Fibroblast of villous mesenchyme (primary cell): ENCODE results near the gene CIC. TPM values are rescaled to one million over a fixed set of nuclear protein-coding genes. Genes with fewer than 3 reads are reported as not detected.

ENCODE experiments used
- DNase-seq: peaks from one replicate; pipeline ENCODE4 v3.0.0-alpha.2; 2010; ENCODE audit warnings: low read depth
- H3K4me3 ChIP-seq: 2 replicates; pipeline ENCODE4 v1.5.1; 2011; ENCODE audit warnings: low read depth, mild to moderate bottlenecking, low read length
- CTCF ChIP-seq: IDR thresholded peaks from 2 replicates; pipeline ENCODE4 v1.5.1; 2012; ENCODE audit warnings: low read depth, mild to moderate bottlenecking, low read length; ENCODE audit not compliant: insufficient read depth
- total RNA-seq: library from RNA; depleted of rRNA; stranded (reverse); fragments of >200 nt; gene quantifications from 2 replicates; pipeline ENCODE4 v1.2.3, GENCODE V29; 2012

CIC gene
- total RNA-seq, 1 donor = 23.7 TPM

DNA sequence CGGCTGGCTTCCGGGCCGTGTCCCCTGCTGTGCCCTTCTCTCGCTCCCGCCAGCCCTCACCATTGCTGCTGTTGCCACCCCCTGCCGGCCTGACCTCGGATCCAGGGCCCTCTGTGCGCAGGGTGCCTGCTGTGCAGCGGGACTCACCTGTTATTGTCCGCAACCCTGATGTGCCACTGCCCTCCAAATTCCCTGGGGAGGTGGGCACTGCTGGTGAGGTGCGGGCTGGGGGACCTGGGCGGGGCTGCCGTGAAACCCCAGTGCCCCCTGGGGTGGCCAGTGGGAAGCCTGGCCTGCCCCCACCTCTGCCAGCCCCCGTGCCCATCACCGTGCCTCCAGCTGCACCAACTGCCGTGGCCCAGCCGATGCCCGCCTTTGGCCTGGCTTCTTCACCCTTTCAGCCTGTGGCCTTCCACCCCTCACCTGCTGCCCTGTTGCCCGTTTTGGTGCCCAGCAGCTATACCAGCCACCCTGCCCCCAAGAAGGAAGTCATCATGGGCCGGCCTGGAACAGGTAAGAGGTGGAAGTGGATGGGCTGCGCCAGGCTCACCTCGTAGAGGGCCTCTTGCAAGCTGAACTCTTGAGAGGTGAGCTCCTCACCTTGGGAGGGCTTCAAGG is 5.1 kb downstream of the CIC start:
- DNase-seq = no peak
- TF ChIP-seq CTCF = no peak
- H3K4me3 ChIP-seq = no peak overlapping the region

DNA sequence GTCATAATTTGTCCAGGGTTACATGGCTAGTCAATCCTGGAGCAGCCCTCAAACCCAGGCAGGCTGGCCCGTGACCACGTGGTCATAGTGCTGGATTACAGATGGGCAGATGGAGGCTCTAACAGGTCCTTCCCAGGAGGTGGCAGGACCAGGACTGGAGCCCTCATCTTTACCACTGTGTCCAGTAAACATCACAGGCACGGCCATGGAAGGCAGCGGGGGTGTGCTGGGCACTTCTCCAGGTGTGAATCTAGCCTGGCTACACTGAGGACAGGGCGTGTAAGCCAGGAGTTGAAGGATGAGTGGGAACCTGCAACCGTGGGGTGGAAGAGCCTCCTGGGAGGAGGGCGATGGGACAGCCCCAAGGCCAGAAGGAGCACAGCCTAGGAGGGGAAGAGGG is 6.1 kb downstream of the CIC start:
- no peak for TF ChIP-seq CTCF
- no peak overlapping the region for H3K4me3 ChIP-seq
- no peak for DNase-seq

- no peak overlapping the region for H3K4me3 ChIP-seq
- TF ChIP-seq CTCF = no peak
- no peak for DNase-seq
Measured at GRCh38 chr19:42275517-42275916, 6.5 kb downstream of the CIC start.

DNA sequence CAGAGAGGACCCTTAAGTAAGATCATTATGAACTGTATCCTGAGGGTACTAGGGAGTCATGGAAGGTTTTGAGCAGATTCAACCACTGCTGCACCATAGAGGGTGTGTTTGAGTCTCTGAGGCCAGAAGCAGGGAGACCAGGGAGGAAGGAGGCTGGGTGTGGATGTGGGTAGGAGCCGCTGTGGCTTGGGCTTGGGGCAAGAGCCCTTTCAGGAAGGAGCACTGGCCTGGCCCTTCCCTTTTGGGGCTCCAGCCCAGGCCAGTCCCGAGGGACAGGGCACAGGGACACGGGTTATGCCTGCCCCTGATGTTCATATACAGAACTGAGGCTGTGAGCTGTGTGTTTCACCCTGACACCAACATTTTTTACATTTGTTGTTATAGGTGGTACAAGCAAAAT is 7.2 kb downstream of the CIC start:
- no peak for DNase-seq
- TF ChIP-seq CTCF = no peak
- no peak overlapping the region for H3K4me3 ChIP-seq

- TF ChIP-seq CTCF = no peak
- H3K4me3 ChIP-seq = no peak overlapping the region
- no peak for DNase-seq
Measured at GRCh38 chr19:42276821-42277220, 7.8 kb downstream of the CIC start.

GRCh38 chr19:42277821-42278451 is 8.9 kb downstream of the CIC start:
- DNase-seq = no peak
- no peak for TF ChIP-seq CTCF
- no peak overlapping the region for H3K4me3 ChIP-seq
